PFSK-1 (cell line): Measurements from ENCODE around the gene PSMB2.

Source experiments
- POLR2AphosphoS5 ChIP-seq: IDR thresholded peaks from 2 replicates; pipeline ENCODE4 v1.6.1; 2012; ENCODE audit warnings: low read depth, mild to moderate bottlenecking, control low read depth, low read length, moderate library complexity
- SIN3A ChIP-seq: IDR thresholded peaks from 2 replicates; pipeline ENCODE4 v1.6.1; 2012; ENCODE audit warnings: mild to moderate bottlenecking, low read length, moderate library complexity, borderline replicate concordance; ENCODE audit not compliant: insufficient read depth
- TAF1 ChIP-seq: IDR thresholded peaks from 2 replicates; pipeline ENCODE4 v1.6.1; 2012; ENCODE audit warnings: low read length, control low read depth, borderline replicate concordance; ENCODE audit not compliant: insufficient read depth
- TF ChIP-seq, protein P1 (sequence below), 2 experiments: IDR thresholded peaks; 2 replicates each; pipeline versions ENCODE4 v1.6.1 to v1.8.0; 2011 to 2012; ENCODE audit warnings: low read depth in 2 of 2, low read length in 2 of 2, control low read depth in 1 of 2, inconsistent platforms in 1 of 2, mild to moderate bottlenecking in 1 of 2, moderate library complexity in 1 of 2; ENCODE audit not compliant: insufficient read depth in 1 of 2

DNA sequence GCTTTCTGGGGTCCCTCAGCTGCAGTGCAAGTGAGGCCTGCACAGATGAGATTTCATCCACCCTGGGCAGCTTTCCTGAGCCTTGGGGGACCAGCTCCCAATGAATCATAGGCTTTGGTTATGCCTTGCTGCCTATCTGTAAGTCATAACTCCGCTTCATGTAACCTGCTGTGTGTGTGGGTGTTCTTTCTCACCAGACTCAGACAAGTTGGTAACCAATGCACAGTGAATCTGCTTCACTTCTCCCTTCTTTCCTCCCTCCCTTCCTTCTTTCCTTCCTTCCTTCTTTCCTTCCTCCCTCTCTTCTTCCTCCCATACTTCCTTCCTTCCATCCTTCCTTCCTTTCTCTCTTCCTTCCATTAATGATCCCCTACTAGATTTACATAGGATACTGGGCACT lies 34.4 kb upstream of the PSMB2 start:
- TF ChIP-seq, protein P1, sequence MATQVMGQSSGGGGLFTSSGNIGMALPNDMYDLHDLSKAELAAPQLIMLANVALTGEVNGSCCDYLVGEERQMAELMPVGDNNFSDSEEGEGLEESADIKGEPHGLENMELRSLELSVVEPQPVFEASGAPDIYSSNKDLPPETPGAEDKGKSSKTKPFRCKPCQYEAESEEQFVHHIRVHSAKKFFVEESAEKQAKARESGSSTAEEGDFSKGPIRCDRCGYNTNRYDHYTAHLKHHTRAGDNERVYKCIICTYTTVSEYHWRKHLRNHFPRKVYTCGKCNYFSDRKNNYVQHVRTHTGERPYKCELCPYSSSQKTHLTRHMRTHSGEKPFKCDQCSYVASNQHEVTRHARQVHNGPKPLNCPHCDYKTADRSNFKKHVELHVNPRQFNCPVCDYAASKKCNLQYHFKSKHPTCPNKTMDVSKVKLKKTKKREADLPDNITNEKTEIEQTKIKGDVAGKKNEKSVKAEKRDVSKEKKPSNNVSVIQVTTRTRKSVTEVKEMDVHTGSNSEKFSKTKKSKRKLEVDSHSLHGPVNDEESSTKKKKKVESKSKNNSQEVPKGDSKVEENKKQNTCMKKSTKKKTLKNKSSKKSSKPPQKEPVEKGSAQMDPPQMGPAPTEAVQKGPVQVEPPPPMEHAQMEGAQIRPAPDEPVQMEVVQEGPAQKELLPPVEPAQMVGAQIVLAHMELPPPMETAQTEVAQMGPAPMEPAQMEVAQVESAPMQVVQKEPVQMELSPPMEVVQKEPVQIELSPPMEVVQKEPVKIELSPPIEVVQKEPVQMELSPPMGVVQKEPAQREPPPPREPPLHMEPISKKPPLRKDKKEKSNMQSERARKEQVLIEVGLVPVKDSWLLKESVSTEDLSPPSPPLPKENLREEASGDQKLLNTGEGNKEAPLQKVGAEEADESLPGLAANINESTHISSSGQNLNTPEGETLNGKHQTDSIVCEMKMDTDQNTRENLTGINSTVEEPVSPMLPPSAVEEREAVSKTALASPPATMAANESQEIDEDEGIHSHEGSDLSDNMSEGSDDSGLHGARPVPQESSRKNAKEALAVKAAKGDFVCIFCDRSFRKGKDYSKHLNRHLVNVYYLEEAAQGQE (IDR thresholded peaks at IDR 0.05; ENCODE audit: insufficient read depth in 1 of 2, low read depth in 2 of 2, low read length in 2 of 2): no peak
- TF ChIP-seq POLR2AphosphoS5: no peak
- no peak for TF ChIP-seq TAF1
- no peak for TF ChIP-seq SIN3A
